Medulla oblongata (tissue), 1 donor: ENCODE data around the gene EIF5.

Experiments
- DNase-seq: peaks from one replicate; pipeline ENCODE4 v3.0.0-alpha.2; 2015; ENCODE audit errors: extremely low spot score

EIF5 gene

DNA sequence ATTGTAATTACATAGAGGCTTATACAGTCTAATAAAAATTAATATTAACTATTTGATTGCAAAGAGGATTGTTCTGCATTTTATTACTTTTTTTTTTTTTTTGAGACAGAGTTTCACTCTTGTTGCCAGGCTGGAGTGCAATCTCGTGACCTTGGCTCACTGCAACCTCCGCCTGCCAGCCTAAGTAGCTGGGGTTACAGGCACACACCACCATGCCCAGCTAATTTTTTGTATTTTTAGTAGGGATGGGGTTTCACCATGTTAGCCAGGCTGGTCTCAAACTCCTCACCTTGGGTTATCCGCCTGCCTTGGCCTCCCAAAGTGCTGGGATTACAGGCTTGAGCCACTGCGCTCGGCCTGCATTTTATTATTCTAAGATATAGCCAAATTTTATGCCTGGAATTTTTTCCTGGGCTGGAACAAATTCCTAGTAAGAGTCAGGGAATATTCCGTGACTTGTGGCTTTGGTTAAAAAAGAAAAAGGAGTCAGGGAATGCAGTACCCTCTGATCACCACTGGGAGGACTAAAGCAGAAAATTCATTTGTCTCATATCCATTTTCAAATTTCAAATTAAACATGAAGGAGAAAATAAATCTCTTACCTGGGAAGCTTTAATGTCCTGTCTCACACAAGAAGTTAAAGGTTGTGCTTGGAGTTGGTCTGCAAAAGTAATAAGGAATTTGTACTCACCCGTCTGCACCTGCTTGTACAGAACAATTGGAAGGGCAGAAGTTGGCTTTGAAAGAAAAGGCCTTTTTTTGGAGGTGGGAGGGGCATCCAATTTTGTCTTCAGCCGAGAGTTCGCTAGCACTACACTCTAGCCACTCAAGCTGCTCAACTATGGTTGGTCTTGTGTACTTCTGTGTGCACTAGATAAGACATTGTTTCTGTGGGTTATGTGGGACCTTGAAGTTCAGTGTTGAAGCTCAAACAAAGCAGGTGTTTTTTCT lies 59.9 kb downstream of the EIF5 start:
- DNase-seq, result peak; percentile 30
